Esophagus squamous epithelium (tissue), 4 donors: Measurements from ENCODE around the gene LSP1.

Source experiments
- POLR2A ChIP-seq, 4 donors: fragments of 450-650 bp; IDR thresholded peaks; one replicate each; pipeline ENCODE4 v1.6.1; 2017; ENCODE audit warnings: antibody characterized with exemption in 4 of 4, mild to moderate bottlenecking in 4 of 4, moderate library complexity in 3 of 4
- TF ChIP-seq, protein P1 (sequence below), 6 experiments: fragments of 450-650 bp in 4 of 6; fragments of 200-600 bp in 2 of 6; sonication (generic) in 2 of 6; IDR thresholded peaks; one replicate each; pipeline ENCODE4 v1.5.1; 2016 to 2019; ENCODE audit warnings: antibody characterized with exemption in 6 of 6, mild to moderate bottlenecking in 4 of 6, moderate library complexity in 4 of 6

DNA sequence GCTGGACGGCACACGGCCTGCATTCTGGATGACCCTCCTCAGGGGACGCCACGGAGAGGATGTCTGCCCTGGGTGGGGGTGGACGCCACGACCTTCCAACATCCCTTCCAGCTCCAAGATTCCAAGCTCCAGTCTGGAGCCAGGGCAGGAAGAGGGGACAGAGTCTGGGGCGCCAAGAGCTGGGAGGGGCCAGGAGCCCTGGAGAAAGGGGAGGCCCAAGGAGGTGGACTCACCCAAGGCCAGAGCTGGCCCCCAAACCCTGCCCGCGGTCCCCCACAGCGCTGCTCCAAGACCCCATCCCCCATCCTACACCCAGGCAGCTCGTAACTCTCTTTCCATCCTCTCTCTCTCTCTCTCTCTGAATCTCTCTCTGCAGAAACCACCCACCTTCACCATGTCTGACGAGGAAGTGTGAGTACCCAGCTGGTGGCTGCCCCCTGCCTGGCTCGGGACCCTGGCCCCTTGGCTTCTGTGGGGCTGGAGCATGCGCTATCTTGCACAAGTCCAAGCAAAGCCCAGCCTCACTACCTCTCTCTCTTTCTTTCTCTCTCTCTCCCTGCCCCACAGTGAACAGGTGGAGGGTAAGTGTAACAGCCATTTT is 69.7 kb downstream of the LSP1 start:
- TF ChIP-seq, protein P1, sequence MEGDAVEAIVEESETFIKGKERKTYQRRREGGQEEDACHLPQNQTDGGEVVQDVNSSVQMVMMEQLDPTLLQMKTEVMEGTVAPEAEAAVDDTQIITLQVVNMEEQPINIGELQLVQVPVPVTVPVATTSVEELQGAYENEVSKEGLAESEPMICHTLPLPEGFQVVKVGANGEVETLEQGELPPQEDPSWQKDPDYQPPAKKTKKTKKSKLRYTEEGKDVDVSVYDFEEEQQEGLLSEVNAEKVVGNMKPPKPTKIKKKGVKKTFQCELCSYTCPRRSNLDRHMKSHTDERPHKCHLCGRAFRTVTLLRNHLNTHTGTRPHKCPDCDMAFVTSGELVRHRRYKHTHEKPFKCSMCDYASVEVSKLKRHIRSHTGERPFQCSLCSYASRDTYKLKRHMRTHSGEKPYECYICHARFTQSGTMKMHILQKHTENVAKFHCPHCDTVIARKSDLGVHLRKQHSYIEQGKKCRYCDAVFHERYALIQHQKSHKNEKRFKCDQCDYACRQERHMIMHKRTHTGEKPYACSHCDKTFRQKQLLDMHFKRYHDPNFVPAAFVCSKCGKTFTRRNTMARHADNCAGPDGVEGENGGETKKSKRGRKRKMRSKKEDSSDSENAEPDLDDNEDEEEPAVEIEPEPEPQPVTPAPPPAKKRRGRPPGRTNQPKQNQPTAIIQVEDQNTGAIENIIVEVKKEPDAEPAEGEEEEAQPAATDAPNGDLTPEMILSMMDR (IDR thresholded peaks at IDR 0.05) = no peak
- TF ChIP-seq POLR2A (IDR thresholded peaks at IDR 0.05) = no peak
